ENCODE measurements around the gene TMBIM6. TPM values are rescaled to one million over a fixed set of nuclear protein-coding genes. Genes with fewer than 3 reads are reported as not detected.
"Not testable (repeated sequence)": the region's sequence is repeated elsewhere in the genome, so short reads cannot be mapped to it uniquely, and the experiment has no call there.

Gene TMBIM6
- polyA plus RNA-seq, 10 donors, result 238 to 318 (median 275) TPM

DNA sequence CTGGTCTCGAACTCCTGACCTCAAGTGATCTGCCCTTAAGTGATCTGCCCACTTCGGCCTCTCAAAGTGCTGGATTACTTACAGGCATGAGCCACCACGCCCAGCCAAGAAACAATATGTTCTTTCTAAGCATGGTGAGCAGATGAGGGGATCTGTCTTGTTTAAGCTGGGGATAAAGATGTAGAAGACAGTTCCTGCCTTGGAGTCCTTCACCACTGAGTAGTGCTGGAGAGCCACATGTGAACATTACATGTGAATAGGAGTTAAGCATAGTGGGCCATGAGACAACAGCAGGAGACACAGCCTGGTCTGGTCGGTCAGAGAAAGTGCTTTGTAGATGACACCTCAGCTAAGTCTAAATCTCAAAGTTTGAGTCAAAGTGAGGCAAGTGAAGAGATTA lies 26.0 kb downstream of the TMBIM6 start:
- no peak for DNase-seq

DNA sequence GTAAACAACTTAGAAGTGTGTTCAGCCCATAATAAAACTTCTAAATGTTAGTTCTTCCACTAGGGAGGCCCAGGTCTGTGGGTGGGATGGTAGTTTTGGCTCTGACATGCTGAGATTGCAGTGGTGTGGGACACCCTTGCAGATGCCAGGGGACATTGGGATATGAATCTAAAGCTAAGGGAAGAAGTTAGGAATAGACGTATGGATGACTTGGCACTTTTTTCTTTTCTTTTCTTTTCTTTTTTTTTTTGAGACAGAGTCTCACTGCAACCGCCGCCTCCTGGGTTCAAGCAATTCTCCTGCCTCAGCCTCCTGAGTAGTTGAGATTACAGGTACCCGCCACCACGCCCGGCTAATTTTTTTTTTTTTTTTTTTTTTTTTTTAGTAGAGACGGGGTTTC lies 31.7 kb downstream of the TMBIM6 start:
- not testable (repeated sequence) for DNase-seq

DNA sequence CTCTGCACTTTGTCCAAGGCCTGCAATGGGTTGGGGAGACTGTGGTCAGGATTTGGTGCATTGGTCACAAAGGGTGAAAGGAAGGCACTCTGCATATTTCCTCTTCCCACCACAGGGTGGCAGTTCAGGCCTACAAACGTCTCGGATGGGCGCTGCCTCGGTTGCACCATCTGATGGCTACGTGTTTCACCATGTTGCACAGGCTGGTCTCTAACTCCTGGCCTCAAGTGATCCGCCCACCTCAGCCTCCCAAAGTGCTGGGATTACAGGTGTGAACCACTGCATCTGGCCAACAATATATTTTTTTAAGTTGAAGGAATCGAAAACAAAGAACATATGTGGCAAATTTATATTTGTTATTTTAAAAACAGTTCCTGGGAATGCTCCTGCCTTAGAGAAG lies 35.1 kb downstream of the TMBIM6 start:
- DNase-seq, result peak; percentile 55 to 81 (median 65)

DNA sequence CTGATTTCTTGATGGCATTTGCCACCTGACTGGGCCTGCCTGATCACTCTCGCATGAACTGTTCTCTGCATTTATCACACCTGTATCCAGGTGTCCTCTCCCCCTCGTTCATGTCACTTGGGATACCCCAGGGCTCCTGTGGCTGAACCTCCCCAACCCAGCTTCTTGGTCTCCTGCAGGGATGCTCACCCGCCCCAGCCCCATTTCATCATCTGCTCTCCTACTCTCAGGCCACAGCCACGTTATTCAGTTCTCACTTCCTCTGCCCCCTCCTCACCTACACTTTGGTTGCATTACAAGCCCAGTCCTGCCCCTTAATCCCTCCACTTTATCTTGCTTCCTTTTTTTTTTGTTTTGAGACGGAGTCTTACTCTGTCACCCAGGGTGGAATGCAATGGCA lies 35.5 kb downstream of the TMBIM6 start:
- DNase-seq, result no peak

DNA sequence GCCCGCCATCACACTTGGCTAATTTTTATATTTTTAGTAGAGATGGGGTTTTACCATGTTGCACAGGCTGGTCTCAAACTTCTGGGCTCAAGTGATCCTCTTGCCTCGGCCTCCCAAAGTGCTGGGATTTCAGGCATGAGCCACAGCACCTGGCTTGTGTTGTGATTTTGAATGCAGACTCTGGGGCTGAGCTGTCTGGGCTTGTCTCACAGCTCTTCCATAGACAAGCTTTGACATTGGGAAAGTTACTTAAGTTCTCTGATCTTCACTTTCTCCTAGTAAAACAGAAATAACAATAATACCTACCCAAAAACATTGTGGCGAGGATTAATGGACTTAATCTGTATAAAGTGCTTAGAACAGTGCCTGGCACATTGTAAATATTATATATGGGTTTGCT lies 36.0 kb downstream of the TMBIM6 start:
- DNase-seq, result no peak

DNA sequence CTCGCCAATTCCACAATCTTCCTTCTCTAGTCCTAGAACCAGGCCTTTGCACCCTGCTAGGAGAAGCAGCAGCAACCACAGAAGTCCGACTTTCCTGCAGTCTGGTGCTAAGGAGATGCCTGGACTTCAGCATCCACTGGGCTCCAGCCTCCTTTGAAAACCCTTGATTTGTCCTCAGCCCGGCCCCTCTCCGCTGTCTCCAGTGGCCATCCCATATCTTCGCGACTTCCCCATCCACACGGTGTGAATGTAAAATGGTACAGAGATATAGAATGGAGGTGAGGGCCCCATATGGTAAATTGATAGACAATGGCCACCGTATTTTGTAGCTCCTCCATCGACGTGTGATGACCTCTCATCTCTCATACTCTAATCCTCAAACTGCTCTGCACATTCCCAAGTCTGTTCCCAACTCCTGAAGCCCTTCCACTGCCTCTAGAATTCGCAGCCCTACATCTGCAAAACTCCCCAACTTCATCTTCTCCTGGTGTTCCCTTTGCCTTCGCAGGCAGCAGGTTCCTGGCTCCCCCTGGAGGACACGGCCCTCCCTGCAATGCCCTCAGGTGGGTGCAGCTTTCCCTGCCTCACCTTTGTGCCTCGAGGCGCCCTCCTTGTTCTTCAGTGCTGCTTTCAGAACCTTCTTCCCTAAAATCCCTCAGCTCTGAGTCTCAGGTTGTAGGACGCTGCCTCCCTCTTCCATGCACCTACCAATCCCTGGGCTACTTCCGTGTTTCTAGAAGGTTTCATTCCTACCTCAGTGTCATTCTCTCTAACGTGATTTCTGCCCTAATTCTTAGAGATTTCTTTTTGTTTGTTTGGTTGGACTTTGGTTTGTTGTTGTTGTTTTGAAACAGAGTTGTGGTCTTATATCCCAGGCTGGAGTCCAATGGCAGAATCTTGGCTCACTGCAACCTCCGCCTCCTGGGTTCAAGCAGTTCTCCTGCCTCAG lies 36.7 kb downstream of the TMBIM6 start:
- no peak for DNase-seq

DNA sequence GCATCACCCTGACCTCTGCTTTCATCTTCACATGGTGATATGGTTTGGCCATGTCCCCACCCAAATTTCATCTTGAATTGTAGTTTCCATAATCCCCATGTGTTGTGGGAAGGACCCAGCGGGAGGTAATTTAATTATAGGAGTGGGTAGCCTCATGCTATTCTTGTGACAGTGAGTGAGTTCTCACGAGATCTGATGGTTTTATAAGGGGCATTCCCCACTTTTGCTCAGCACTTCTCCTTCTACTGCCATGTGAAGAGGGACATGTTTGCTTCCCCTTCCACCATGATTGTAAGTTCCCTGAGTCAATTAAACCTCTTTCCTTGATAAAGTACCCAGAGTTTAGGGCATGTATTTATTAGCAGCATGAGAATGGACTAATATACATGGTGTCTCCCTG lies 38.2 kb downstream of the TMBIM6 start:
- DNase-seq, result no peak

DNA sequence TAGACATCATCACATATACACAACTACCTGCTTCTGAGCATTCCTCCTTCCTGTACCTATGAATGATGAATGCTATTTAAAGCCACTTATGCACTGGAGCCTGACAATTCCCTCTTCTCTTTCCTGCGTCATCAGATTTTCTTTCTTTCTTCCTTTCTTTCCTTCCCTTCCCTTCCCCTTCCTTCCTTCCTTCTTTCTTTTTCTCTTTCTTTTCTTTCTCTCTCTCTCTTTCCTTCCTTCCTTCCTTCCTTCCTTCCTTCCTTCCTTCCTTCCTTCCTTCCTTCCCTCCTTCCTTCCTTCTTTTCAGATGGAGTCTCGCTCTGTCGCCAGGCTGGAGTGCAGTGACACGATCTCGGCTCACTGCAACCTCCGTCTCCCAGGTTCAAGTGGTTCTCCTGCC lies 39.6 kb downstream of the TMBIM6 start:
- DNase-seq, result not testable (repeated sequence)

DNA sequence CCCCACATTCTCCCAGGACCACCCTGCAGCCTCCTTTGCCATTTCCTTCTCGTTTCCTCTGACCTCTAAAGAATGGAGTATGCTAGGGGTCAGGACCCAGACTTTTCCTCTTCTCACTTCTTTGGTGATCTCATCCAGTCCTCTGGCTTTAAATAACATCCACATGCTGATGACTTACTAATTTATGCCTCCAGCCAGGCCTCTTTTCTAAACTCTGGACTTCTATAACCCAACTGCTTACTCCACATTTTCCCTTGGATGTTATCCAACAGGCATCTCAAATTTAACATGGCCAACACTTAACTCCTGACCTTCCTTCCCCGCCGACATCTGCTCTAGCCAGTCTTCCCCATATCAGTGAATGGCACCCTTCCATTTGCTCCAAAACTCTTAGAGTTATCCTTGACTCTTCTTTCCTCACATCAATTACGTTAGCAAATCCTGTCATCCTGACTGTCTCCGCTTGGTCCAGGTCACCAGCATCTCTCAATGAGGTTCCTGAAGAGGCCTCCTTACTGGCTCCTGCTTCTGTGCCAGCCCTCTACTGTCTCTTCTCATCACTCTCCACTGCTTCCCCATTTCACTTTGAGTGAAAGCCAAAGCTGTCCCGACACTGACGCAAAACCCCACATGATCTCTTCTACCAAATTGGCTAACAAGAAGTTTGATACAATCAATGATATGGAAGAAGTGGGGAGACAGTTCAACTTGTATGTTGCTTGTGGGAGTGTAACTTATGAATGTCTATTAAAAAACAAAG lies 42.7 kb downstream of the TMBIM6 start:
- peak; percentile 67 to 87 (median 71) for DNase-seq

DNA sequence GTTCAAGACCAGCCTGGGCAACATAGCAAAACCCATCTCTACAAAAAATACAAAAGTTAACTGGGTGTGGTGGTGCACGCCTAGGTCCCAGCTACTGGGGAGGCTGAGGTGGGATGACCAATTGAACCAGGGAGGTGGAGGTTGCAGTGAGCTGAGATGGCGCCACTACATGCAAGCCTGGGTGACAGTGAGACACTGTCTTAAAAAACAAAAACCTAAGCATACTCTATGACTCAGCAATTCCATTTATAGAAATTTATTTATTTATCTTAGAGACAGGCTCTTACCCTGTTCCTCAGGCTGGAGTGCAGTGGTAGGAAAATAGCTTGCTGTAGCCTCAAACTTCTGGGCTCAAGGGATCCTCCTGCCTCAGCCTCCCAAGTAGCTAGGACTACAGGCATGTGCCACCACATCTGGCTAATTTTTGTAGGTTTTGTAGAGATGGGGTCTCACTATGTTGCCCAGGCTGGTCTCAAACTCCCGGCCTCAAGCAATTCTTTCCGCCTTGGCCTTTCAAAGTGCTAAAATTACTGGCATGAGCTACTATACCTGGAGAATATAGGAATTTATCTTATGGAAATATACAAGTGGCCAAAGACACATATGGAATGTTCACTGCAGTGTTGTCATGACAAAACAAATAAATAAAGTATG lies 43.5 kb downstream of the TMBIM6 start:
- no peak for DNase-seq

DNA sequence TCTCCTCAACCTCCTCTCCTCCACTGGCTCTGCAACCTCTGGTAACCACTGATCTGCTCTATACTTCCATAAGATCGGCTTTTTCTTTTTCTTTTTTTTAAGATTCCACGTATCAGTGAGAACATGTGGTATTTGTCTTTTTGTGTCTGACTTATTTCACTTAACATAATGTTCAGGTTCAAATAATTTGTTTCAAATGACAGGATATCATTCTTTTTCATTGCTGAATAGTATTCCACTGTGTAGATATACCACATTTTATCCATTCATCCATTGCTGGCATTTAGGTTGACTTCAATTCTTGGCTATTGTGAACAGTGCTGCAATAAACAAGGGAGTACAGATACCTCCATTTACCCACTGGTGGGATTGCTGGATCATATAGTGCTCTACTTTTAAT lies 46.3 kb downstream of the TMBIM6 start:
- no peak for DNase-seq

DNA sequence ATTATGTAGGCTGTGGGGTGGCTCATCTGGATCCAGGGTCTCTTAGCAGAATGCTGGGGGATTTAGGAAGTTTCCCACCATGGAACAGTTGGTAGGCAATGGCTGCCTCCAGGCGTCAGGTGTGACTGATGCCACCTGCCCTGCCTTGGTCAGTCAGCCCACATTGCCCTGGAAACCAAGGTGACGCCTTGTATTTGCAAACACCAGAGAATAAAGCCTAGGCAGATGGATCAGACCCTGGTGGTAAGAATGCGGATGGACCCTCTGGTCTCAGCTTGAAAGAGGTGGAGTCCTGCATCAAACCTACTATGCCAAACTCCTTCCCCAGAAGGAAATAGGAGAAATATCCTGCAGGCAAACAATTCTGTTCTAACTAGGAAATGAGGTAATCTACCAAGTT lies 48.6 kb downstream of the TMBIM6 start:
- no peak for DNase-seq

DNA sequence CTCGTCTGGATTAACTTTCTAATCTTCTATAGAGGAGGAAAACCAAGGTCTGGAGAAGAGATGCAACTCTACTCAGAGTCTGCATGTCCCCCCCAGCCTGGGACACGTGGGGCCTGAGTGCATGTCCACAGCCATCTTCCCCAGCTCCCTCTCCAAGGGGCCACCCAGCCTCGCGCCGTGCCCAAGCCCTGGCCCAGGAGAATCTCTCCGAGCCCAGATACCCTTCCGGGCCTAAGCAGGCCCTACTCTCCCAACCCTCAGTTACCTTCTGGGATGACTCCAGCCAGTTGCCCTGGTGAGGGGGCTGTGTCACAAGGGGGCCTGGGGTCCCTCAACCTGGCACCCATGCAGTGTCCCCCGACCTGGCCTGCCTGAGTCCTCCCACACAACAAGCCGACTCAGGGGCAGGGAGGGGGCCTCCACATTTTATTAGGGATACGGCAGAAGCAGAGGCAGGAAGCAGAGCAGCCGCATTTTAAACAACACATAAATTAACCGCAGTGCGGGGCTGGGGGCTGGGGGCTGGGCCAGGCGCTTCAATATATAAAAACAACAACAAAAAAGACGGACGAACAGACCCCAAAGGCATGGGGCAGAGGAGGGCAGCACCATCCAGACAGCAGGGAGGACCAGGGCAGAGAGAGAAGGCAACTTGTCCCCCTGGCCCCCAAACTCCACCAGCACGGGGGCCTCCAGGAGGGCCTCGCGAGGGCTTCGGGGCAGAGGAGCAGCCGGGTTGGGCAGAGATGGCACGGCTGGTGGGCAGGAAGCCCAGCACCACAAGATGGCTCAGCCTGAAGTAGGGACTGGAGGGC lies 49.6 kb downstream of the TMBIM6 start:
- no peak for DNase-seq

DNA sequence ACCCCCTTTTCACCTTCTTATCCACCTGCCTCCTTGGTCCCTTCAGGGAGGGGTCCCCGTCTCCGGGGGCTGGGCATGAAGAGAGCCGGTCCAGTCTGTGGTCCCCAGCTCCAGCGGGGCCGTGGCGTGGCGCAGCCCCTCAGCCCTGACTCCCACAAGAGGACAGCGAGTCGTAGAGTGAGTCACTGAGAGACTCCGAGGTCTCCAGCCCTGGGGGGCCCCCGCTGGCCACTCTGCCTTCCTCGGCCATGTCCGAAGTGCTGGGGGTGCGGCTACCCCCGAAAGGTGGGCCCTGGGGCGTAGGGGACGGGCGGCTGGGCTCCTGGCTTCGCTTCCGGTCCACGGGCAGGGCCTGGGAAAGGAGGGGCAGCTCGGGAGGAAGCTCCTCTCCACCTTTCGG lies 50.3 kb downstream of the TMBIM6 start:
- no peak for DNase-seq

DNA sequence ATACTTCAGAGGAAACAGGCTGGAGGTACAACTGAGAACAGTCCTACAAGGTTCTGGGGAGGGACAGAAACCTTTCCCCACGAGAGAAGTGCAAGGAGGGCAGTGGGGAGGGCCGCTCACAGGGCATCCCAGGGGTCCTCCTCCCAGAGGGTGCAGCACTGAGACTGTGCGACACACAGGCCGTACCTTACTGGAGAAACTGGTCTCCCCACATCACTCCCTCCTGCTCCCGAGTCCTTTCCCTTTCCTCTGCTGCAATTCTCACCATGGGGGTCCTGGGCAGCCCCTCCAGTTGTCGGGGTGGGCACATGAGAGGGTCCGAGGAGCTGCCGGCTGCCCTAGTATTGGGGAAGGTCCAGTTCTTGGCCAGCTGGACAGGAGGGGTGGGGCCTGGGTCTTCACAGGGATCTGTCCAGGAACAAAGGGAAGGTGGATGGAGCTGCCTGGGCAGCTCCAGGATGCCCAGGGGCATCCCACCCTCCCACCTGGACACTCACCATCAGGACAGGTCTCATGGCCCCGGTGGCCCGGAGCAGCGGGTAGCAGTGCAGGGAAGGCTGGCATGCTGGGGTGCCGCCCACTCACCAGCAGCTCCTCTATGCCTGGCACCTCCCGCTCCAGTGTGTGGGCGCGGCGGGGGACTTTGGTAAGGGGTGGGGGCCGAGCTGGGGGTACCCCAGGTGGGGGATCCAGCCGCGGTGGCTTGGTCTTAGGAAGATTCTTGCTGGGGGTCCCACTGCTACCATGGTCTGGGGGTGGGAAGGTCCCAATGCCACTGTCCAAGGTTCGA lies 51.0 kb downstream of the TMBIM6 start:
- DNase-seq, result no peak

DNA sequence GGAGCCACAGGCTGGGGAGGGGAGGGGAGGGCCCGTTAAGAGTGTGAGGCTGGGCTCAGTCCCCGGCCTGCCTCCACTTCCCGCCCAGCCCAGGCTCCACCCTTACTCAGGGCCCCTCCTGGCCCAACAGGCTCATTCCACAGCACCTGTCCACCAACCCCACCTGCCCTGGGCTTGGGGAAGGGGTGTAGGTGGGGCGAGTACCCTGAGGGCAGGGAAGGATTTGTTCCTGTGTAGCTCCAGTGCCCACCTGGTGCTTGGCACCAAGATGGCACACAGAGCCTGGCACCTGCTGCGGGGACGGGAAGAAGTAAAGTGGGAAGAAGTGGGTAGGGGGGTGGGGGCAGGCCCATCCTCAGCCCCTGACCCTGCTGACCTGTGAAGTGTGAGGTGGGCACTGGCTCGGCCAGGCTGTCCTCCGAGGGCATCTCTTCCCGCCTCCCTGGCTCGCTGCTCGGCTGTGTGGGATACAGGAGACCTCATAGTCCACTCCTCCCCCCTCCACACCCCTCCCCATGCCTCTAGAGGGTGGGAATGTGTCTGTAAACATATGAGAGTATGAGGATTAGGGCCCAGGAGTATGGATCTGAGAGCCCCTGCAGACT lies 51.7 kb downstream of the TMBIM6 start:
- no peak for DNase-seq

DNA sequence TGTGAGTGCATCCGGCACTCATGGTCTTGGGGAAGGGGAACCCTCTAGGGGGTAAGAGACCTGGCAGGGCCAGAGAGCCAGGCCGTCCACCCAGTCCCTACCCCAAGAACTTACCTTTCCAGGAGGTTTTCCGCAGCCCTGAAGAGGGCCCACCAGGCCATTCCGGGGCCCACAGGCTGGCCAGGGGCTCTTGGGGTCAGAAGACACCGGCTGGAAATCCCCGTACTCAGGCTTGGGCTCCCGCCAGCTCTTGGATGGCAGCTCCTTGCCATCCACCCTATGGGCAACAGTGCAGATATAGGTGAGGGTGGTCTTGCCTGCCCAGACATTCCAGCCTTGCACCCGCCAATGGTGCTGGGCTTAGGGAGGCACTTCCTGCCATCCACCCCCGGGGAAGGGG lies 52.3 kb downstream of the TMBIM6 start:
- no peak for DNase-seq

DNA sequence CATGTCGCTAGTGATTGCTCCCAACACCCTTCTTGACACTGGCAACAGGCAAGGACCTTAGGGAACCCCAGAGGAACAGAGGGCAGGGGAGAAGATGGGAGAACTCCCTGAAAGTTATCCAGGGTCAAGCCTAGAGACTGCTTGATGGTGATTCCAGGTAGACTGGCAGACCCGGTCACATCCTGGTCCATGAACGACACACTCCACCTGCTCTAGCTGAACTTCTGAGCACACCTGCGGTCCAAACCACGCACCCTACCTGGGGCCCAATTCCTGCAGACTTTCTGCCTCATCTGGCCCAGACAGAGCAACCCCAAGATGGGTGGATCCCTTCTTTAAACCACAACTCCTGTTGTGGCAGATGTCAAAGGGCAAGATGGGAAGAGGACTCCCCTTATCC lies 52.7 kb downstream of the TMBIM6 start:
- no peak for DNase-seq

DNA sequence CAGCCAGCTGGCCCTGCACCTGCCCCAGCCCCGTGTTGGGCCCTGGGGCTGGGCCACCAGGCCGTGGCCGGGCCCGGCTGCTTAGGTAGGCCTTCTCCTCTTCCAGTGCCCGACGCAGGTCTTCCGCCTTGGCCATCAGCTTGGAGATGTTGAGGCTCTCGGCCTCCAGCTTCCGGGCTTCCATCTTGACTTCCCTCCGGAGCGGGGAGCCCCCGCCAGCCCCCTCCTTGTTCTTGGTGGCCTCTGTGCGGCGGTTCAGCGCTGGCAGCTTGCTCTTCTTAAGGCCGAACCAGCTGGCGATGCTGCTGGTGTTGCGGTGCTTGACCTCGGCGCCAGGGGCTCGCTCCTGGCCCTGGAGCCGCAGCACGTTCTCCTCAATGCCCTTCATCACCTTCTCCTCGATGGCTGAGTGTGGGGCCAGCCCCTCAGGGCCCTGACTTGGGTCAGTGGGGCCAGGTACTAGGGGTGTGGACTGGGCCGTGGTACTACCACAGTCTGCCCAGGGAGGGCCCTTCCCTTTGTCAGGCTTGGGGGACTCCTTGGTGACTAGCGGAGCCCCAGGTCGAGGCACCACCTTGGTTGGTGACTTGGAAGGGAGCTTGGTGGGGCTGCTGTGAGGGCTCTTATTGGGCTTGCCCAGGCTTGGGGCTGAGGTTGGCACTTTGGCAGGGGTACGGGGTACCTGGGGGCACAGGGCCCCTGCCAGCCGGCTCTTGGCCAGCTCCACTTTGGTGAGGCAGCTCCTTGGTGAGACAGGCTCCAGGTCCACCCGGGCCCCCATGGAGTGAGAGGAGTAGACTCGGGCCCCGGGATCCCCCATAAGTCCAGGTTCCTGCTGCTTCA lies 53.7 kb downstream of the TMBIM6 start:
- no peak for DNase-seq
